Measurements from ENCODE around the gene WDR1.

The WDR1 gene

DNA sequence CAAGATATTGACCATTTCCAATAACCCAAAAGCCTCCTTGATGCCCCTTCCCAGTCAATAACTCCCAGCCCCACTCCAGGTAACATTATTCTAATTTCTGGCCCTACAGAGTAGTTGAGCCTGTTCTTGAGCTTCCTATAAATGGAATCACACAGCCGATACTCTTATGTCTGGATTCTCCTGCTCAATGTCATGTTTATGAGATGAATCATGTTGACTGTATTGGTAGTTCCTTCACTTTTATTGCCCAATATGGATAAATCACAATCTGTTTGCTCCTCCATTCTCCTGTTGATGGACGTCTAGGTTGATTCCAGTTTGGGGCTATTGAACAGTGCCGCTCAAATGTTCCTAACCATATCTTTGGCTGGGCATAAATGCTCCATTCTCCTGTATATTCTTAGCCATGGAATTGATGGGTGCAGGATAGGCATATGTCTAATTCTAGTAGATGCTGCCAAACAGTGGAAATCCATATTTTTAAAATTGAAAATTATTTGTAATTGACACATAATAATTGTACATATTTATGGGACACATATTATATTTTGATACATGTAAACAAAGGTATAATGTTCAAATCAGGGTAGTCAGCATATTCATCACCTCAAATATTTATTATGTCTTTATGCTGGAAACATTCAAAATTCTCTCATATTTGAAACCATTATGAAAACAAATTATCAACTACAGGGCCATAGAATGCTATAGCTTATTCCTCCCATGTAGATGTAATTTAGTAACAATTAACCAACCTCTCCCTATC, 54.8 kb downstream of the WDR1 start:
- Histone ChIP-seq H3K4me3 (ENCODE audit: low read depth, low read length) (no peak overlapping the region), H3K27me3 (ENCODE audit: control insufficient read depth, insufficient read depth, low read length) (no peaks in the 10 kb centered on the region), H2AFZ (no peak overlapping the region), H3K79me2 (no peaks in the 10 kb centered on the region), H3K9me3 (ENCODE audit: control insufficient read depth, low read length) (no peaks in the 10 kb centered on the region), H3K36me3 (ENCODE audit: control insufficient read depth, insufficient read depth, low read length) (no peaks in the 10 kb centered on the region), H3K4me2 (ENCODE audit: low read length) (no peak overlapping the region), H3K27ac (no peak overlapping the region), H3K4me1 (peaks cover 8% of the 10 kb centered on the region), H3K9ac (no peak overlapping the region)
- TF ChIP-seq CTCF (IDR thresholded peaks at IDR 0.05), result no peak

- no peaks in the 10 kb centered on the region for H3K79me2 ChIP-seq
- no peaks in the 10 kb centered on the region for H3K9me3 ChIP-seq (ENCODE audit: control insufficient read depth, low read length)
- H3K4me2 ChIP-seq (ENCODE audit: low read length), result no peak overlapping the region
- no peak overlapping the region for H3K9ac ChIP-seq
- H3K4me1 ChIP-seq, result peaks cover 13% of the 10 kb centered on the region
- H3K27ac ChIP-seq, result no peak overlapping the region
- TF ChIP-seq CTCF (IDR thresholded peaks at IDR 0.05), result no peak
- no peak overlapping the region for H2AFZ ChIP-seq
- no peaks in the 10 kb centered on the region for H3K36me3 ChIP-seq (ENCODE audit: control insufficient read depth, insufficient read depth, low read length)
- H3K27me3 ChIP-seq (ENCODE audit: control insufficient read depth, insufficient read depth, low read length), result no peaks in the 10 kb centered on the region
- H3K4me3 ChIP-seq (ENCODE audit: low read depth, low read length), result no peak overlapping the region
Measured at GRCh38 chr4:10058371-10058770, 58.2 kb downstream of the WDR1 start.

DNA sequence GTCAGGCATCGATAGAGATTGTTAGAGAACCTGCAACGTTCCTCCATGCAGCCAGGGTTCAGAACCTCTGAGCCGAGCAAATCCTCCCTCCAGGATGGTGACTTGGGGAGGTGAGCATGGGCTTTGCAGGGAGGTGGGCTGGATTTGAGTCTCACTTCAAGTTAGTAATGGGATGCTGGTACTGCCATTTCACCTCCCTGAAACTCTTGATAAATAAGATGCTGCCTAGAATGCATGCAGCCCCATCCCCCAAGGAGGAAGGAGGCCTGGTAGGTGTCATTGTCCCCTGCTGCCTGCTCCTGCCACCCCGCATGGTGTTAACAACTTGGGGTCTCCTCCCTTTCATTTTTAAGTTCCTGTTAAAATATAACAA, 59.6 kb downstream of the WDR1 start:
- H3K27ac ChIP-seq, result no peak overlapping the region
- no peaks in the 10 kb centered on the region for H3K36me3 ChIP-seq (ENCODE audit: control insufficient read depth, insufficient read depth, low read length)
- no peak overlapping the region for H2AFZ ChIP-seq
- H3K9ac ChIP-seq, result no peak overlapping the region
- H3K4me2 ChIP-seq (ENCODE audit: low read length), result no peak overlapping the region
- H3K27me3 ChIP-seq (ENCODE audit: control insufficient read depth, insufficient read depth, low read length), result no peaks in the 10 kb centered on the region
- TF ChIP-seq CTCF (IDR thresholded peaks at IDR 0.05), result no peak
- H3K4me1 ChIP-seq, result peaks cover 7% of the 10 kb centered on the region
- no peaks in the 10 kb centered on the region for H3K79me2 ChIP-seq
- no peak overlapping the region for H3K4me3 ChIP-seq (ENCODE audit: low read depth, low read length)
- no peaks in the 10 kb centered on the region for H3K9me3 ChIP-seq (ENCODE audit: control insufficient read depth, low read length)

DNA sequence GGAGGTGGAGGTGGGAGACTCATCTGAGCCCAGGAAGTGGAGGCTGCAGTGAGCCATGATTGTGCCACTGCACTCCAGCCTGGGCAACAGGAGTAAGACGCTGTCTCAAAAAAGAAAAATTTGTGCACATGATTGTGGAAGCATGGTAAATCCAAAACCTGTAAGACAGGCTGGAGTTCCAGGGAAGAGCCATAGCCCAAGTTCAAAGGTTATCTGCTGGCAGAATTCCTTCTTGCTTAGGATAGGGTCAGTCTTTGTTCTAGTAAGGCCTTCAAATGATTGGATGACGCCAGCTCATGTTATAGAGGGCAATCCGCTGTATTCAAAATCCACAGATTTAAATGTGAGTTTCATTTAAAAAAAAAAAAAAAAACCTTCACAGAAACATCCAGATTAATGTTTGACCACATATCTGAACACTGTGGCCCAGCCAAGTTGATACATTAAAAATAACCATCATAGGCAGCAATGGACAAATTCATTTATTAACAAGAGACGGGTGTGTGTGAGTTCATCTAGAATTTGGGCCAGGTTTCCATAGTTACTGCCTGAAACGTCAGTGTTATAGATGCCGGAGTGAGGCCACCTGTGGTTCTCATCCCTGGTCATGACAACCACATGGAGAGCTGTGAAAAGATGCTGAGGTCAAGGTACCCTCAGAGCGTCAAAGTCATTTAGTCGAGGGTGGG, 60.1 kb downstream of the WDR1 start:
- Histone ChIP-seq H3K4me2 (ENCODE audit: low read length) (no peak overlapping the region), H3K4me1 (peaks cover 7% of the 10 kb centered on the region), H3K79me2 (no peaks in the 10 kb centered on the region), H3K36me3 (ENCODE audit: control insufficient read depth, insufficient read depth, low read length) (no peaks in the 10 kb centered on the region), H2AFZ (no peak overlapping the region), H3K4me3 (ENCODE audit: low read depth, low read length) (no peak overlapping the region), H3K27ac (no peak overlapping the region), H3K9ac (no peak overlapping the region), H3K27me3 (ENCODE audit: control insufficient read depth, insufficient read depth, low read length) (no peaks in the 10 kb centered on the region), H3K9me3 (ENCODE audit: control insufficient read depth, low read length) (no peaks in the 10 kb centered on the region)
- TF ChIP-seq CTCF (IDR thresholded peaks at IDR 0.05), result no peak
